WI38 (cell line): Measurements from ENCODE around the gene PDCD5.
"Not testable (repeated sequence)": the region's sequence is repeated elsewhere in the genome, so short reads cannot be mapped to it uniquely, and the experiment has no call there.

Experiments used
- H3K4me3 ChIP-seq: 2 replicates; pipeline ENCODE4 v1.5.1; 2011; ENCODE audit warnings: low read depth, mild to moderate bottlenecking, control low read depth, low read length
- TF ChIP-seq, protein P1 (sequence below): IDR thresholded peaks from 2 replicates; pipeline ENCODE4 v1.5.1; 2012; ENCODE audit warnings: low read depth, mild to moderate bottlenecking, control low read depth, low read length

Gene PDCD5

DNA sequence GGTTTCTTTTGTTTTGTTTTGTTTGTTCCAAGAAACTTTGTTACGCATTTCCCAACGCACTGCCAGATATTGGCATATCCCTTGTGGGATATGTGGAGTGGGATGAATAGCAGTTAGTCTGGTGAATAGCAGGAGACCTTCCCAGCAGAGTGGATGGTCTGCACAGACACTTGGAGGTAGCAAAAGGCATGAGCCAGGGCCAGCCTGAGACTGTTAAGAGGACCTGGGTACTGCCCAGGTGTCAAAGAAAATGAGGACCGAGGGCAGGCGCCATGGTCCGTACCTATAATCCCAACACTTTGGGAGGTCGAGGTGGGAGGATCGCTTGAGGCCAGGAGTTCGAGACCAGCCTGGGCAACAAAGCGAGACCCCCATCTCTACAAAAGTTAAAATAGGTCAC, 13.5 kb upstream of the PDCD5 start:
- no peak overlapping the region for H3K4me3 ChIP-seq
- TF ChIP-seq, protein P1, sequence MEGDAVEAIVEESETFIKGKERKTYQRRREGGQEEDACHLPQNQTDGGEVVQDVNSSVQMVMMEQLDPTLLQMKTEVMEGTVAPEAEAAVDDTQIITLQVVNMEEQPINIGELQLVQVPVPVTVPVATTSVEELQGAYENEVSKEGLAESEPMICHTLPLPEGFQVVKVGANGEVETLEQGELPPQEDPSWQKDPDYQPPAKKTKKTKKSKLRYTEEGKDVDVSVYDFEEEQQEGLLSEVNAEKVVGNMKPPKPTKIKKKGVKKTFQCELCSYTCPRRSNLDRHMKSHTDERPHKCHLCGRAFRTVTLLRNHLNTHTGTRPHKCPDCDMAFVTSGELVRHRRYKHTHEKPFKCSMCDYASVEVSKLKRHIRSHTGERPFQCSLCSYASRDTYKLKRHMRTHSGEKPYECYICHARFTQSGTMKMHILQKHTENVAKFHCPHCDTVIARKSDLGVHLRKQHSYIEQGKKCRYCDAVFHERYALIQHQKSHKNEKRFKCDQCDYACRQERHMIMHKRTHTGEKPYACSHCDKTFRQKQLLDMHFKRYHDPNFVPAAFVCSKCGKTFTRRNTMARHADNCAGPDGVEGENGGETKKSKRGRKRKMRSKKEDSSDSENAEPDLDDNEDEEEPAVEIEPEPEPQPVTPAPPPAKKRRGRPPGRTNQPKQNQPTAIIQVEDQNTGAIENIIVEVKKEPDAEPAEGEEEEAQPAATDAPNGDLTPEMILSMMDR = no peak

DNA sequence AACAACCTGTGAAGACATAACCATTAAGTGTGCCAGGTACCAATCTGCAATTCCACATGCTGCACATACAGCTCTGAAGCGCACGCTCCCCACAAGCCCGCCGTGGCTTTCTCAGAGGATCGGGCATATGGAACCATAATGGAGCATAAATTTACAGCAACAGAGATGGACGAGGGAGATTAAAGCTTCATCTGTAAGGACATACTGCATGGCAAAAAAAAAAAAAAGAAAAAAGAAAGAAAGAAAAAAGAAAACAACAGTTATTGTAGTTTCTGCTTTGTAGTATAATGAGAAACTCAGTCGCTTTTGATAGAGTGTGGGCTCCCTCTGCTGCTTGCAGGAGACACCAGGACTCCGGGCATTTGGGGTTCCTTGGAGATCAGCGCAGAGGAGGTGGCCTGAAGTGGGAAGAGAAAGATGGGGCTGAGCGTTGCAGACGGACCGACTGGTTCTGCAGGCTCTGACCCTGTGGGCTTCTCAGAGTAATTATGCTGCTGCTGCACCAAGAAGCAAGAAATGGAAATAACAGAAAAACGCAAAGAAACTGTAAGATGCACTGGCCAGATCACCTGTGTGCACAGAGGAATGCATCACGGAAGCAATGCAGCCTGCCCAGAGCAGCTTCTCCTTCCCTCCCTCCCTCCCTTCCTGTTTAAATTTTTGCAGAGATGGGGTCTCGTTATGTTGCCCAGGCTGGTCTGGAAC, 10.8 kb upstream of the PDCD5 start:
- TF ChIP-seq, protein P1 = peak; percentile 70

GRCh38 chr19:32571471-32572075, 9.4 kb upstream of the PDCD5 start:
- not testable (repeated sequence) for H3K4me3 ChIP-seq

More for the DNA sequence above, 10.8 kb upstream of the PDCD5 start:
- H3K4me3 ChIP-seq = no peak overlapping the region

GRCh38 chr19:32572700-32573491, 8.1 kb upstream of the PDCD5 start:
- H3K4me3 ChIP-seq = not testable (repeated sequence)

DNA sequence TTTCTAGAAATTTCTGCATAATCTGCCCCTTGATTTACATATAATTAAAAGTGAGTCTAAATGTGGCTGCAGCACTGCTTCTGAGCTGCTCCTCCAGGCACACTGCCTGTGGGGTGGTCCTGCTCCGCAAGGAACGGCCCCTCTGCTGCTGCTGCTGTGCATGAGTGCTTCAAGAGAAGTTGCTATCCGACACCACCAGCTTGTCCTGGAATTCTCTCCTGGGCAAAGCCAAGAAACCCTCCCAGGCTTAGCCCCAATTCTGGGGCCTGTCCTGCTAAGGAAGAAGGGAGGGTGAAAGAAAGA, 7.5 kb upstream of the PDCD5 start:
- H3K4me3 ChIP-seq = no peak overlapping the region
- TF ChIP-seq, protein P1 = no peak

GRCh38 chr19:32576790-32577189, 4.2 kb upstream of the PDCD5 start:
- TF ChIP-seq, protein P1 = no peak
- H3K4me3 ChIP-seq = no peak overlapping the region

GRCh38 chr19:32580353-32580900, 563 bp upstream of the PDCD5 start:
- TF ChIP-seq, protein P1 = no peak
- H3K4me3 ChIP-seq = peak overlapping the region; percentile 95

GRCh38 chr19:32581705-32582179, 752 bp downstream of the PDCD5 start:
- TF ChIP-seq, protein P1 = no peak
- H3K4me3 ChIP-seq = peak overlapping the region; percentile 95

- not testable (repeated sequence) for H3K4me3 ChIP-seq
These were observed 6.9 kb downstream of the PDCD5 start for GRCh38 chr19:32587747-32588504.
